Measurements from ENCODE around the gene ARHGEF10L.

Gene ARHGEF10L

DNA sequence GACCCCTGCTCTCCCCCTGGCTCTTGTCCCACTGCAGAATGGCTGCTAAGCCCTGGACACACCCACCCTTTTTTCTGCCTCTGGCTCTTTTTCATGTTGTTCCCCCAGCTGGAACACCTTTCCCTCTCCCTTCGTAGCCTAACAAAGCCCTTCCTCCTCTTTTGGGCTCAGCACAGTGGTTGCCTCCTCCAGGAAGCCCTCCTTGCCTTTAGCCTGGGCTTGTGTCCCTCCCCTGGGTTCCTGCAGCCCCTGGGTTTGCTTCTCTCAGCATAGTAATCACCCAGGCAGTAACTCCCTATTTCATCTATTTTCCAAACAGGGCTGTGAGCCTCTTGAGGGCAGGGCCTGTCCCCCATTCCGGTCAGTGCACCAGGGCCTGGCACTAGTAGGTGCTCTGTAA is 195.8 kb downstream of the ARHGEF10L start:
- Histone ChIP-seq H2AFZ (ENCODE audit: low read depth, low read length) (no peak overlapping the region), H3K9me3 (ENCODE audit: insufficient read depth, low read length, severe bottlenecking) (no peaks in the 10 kb centered on the region), H4K20me1 (ENCODE audit: insufficient read depth, low read length) (no peaks in the 10 kb centered on the region), H3K4me2 (ENCODE audit: insufficient read depth, low read length) (no peak overlapping the region), H3K27ac (ENCODE audit: low read length) (no peak overlapping the region), H3K4me3 (ENCODE audit: low read depth in 1 of 2, low read length in 2 of 2) (no peak overlapping the region), H3K36me3 (ENCODE audit: insufficient read depth, low read length) (no peaks in the 10 kb centered on the region), H3K27me3 (ENCODE audit: insufficient read depth, low read length, poor library complexity) (peaks cover 3% of the 10 kb centered on the region), H3K4me1 (ENCODE audit: insufficient read depth, low read length) (no peaks in the 10 kb centered on the region), H3K9ac (ENCODE audit: low read depth, low read length) (no peak overlapping the region), H3K79me2 (ENCODE audit: insufficient read depth, low read length) (no peaks in the 10 kb centered on the region)
- TF ChIP-seq EZH2 (IDR thresholded peaks at IDR 0.05; ENCODE audit: borderline replicate concordance, low read depth, low read length, severe bottlenecking) (no peak), CTCF (IDR thresholded peaks at IDR 0.05; ENCODE audit: borderline replicate concordance, extremely low read depth, low read length, poor library complexity, severe bottlenecking) (no peak)
- ATAC-seq (ENCODE audit: insufficient read depth, low read depth) (no peak), DNase-seq (no peak)

GRCh38 chr1:17735793-17736192 is 196.3 kb downstream of the ARHGEF10L start:
- Histone ChIP-seq H3K4me3 (ENCODE audit: low read depth in 1 of 2, low read length in 2 of 2) (no peak overlapping the region), H3K9me3 (ENCODE audit: insufficient read depth, low read length, severe bottlenecking) (no peaks in the 10 kb centered on the region), H2AFZ (ENCODE audit: low read depth, low read length) (no peak overlapping the region), H3K4me2 (ENCODE audit: insufficient read depth, low read length) (no peak overlapping the region), H4K20me1 (ENCODE audit: insufficient read depth, low read length) (no peaks in the 10 kb centered on the region), H3K27me3 (ENCODE audit: insufficient read depth, low read length, poor library complexity) (peaks cover 3% of the 10 kb centered on the region), H3K9ac (ENCODE audit: low read depth, low read length) (no peak overlapping the region), H3K4me1 (ENCODE audit: insufficient read depth, low read length) (no peaks in the 10 kb centered on the region), H3K27ac (ENCODE audit: low read length) (no peak overlapping the region), H3K36me3 (ENCODE audit: insufficient read depth, low read length) (no peaks in the 10 kb centered on the region), H3K79me2 (ENCODE audit: insufficient read depth, low read length) (no peaks in the 10 kb centered on the region)
- DNase-seq = no peak
- no peak for ATAC-seq (ENCODE audit: insufficient read depth, low read depth)
- TF ChIP-seq EZH2 (IDR thresholded peaks at IDR 0.05; ENCODE audit: borderline replicate concordance, low read depth, low read length, severe bottlenecking) (no peak), CTCF (IDR thresholded peaks at IDR 0.05; ENCODE audit: borderline replicate concordance, extremely low read depth, low read length, poor library complexity, severe bottlenecking) (no peak)

GRCh38 chr1:17736625-17737024 is 197.1 kb downstream of the ARHGEF10L start:
- H3K27ac ChIP-seq (ENCODE audit: low read length) = no peak overlapping the region
- H3K9ac ChIP-seq (ENCODE audit: low read depth, low read length) = no peak overlapping the region
- no peaks in the 10 kb centered on the region for H3K79me2 ChIP-seq (ENCODE audit: insufficient read depth, low read length)
- H3K4me3 ChIP-seq (ENCODE audit: low read depth in 1 of 2, low read length in 2 of 2) = no peak overlapping the region
- no peak overlapping the region for H3K4me2 ChIP-seq (ENCODE audit: insufficient read depth, low read length)
- peaks cover 3% of the 10 kb centered on the region for H3K27me3 ChIP-seq (ENCODE audit: insufficient read depth, low read length, poor library complexity)
- no peak overlapping the region for H2AFZ ChIP-seq (ENCODE audit: low read depth, low read length)
- H4K20me1 ChIP-seq (ENCODE audit: insufficient read depth, low read length) = no peaks in the 10 kb centered on the region
- no peaks in the 10 kb centered on the region for H3K4me1 ChIP-seq (ENCODE audit: insufficient read depth, low read length)
- DNase-seq (no peak), ATAC-seq (ENCODE audit: insufficient read depth, low read depth) (no peak)
- TF ChIP-seq CTCF (IDR thresholded peaks at IDR 0.05; ENCODE audit: borderline replicate concordance, extremely low read depth, low read length, poor library complexity, severe bottlenecking) (no peak), EZH2 (IDR thresholded peaks at IDR 0.05; ENCODE audit: borderline replicate concordance, low read depth, low read length, severe bottlenecking) (no peak)
- H3K36me3 ChIP-seq (ENCODE audit: insufficient read depth, low read length) = no peaks in the 10 kb centered on the region
- H3K9me3 ChIP-seq (ENCODE audit: insufficient read depth, low read length, severe bottlenecking) = no peaks in the 10 kb centered on the region

GRCh38 chr1:17739050-17739449 is 199.6 kb downstream of the ARHGEF10L start:
- DNase-seq = no peak

More at GRCh38 chr1:17739050-17739449, 199.6 kb downstream of the ARHGEF10L start:
- TF ChIP-seq CTCF (IDR thresholded peaks at IDR 0.05; ENCODE audit: borderline replicate concordance, extremely low read depth, low read length, poor library complexity, severe bottlenecking) (no peak), EZH2 (IDR thresholded peaks at IDR 0.05; ENCODE audit: borderline replicate concordance, low read depth, low read length, severe bottlenecking) (no peak)
- H3K27me3 ChIP-seq (ENCODE audit: insufficient read depth, low read length, poor library complexity) = peaks cover 10% of the 10 kb centered on the region
- H3K4me3 ChIP-seq (ENCODE audit: low read depth in 1 of 2, low read length in 2 of 2) = no peak overlapping the region
- no peak overlapping the region for H3K27ac ChIP-seq (ENCODE audit: low read length)
- H3K4me2 ChIP-seq (ENCODE audit: insufficient read depth, low read length) = no peak overlapping the region
- H3K9ac ChIP-seq (ENCODE audit: low read depth, low read length) = no peak overlapping the region
- no peaks in the 10 kb centered on the region for H4K20me1 ChIP-seq (ENCODE audit: insufficient read depth, low read length)
- no peaks in the 10 kb centered on the region for H3K9me3 ChIP-seq (ENCODE audit: insufficient read depth, low read length, severe bottlenecking)
- H2AFZ ChIP-seq (ENCODE audit: low read depth, low read length) = no peak overlapping the region
- no peaks in the 10 kb centered on the region for H3K4me1 ChIP-seq (ENCODE audit: insufficient read depth, low read length)
- ATAC-seq (ENCODE audit: insufficient read depth, low read depth) = no peak
- no peaks in the 10 kb centered on the region for H3K36me3 ChIP-seq (ENCODE audit: insufficient read depth, low read length)
- H3K79me2 ChIP-seq (ENCODE audit: insufficient read depth, low read length) = no peaks in the 10 kb centered on the region
